Muscle layer of colon (tissue), 2 donors: ENCODE data around the gene ATP5F1E.

Source experiments
- H3K27ac ChIP-seq: one replicate; pipeline ENCODE4 v1.7.0; 2013; ENCODE audit warnings: low read depth, mild to moderate bottlenecking, low read length, moderate library complexity
- H3K27me3 ChIP-seq, 2 donors: one replicate each; pipeline ENCODE4 v1.7.0; 2013; ENCODE audit warnings: low read length in 2 of 2, mild to moderate bottlenecking in 2 of 2; ENCODE audit not compliant: insufficient read depth in 2 of 2, control insufficient read depth in 1 of 2
- H3K36me3 ChIP-seq: one replicate; pipeline ENCODE4 v1.7.0; 2013; ENCODE audit warnings: mild to moderate bottlenecking, low read length; ENCODE audit not compliant: insufficient read depth
- H3K4me1 ChIP-seq: one replicate; pipeline ENCODE4 v1.7.0; 2013; ENCODE audit warnings: mild to moderate bottlenecking, low read length; ENCODE audit not compliant: insufficient read depth
- H3K4me3 ChIP-seq, 2 donors: one replicate each; pipeline ENCODE4 v1.7.0; 2013; ENCODE audit warnings: low read length in 2 of 2, low read depth in 1 of 2, mild to moderate bottlenecking in 1 of 2, moderate library complexity in 1 of 2
- H3K9ac ChIP-seq: one replicate; pipeline ENCODE4 v1.7.0; 2013; ENCODE audit warnings: low read length
- H3K9me3 ChIP-seq: one replicate; pipeline ENCODE4 v1.7.0; 2013; ENCODE audit warnings: mild to moderate bottlenecking, low read length
- donor health status: abdominal sarcoma.
- donor health status: Adenocarcinoma of cecum.

ATP5F1E gene

GRCh38 chr20:59032023-59032712 lies at the start of gene ATP5F1E:
TSS of gene ATP5F1E (minus strand) at chr20:59032335. CDS start at chr20:59032251, 84 bp downstream.
- peaks cover 41% of the 10 kb centered on the region for H3K4me1 ChIP-seq
- H3K4me3 ChIP-seq = peak within 1 kb of the TSS; percentile 74 to 93
- H3K36me3 ChIP-seq = peaks cover 47% of the 10 kb centered on the region
- peak within 1 kb of the TSS; percentile 62 for H3K9ac ChIP-seq
- H3K27me3 ChIP-seq = no peaks in the 10 kb centered on the region
- no peaks in the 10 kb centered on the region for H3K9me3 ChIP-seq
- peak within 1 kb of the TSS; percentile 85 for H3K27ac ChIP-seq

- Histone ChIP-seq H3K36me3 (no peaks in the 10 kb centered on the region), H3K27ac (no peak overlapping the region), H3K9me3 (no peaks in the 10 kb centered on the region), H3K4me1 (no peaks in the 10 kb centered on the region), H3K4me3 (no peak overlapping the region), H3K9ac (no peak overlapping the region), H3K27me3 (peaks cover 0 to 6% of the 10 kb centered on the region in 2 donors)
Measured at GRCh38 chr20:59081036-59081435, 48.9 kb upstream of the ATP5F1E start.

GRCh38 chr20:59078231-59078630 lies 46.1 kb upstream of the ATP5F1E start:
- H3K27ac ChIP-seq = no peak overlapping the region
- H3K9ac ChIP-seq = no peak overlapping the region
- H3K27me3 ChIP-seq = peaks cover 0 to 6% of the 10 kb centered on the region in 2 donors
- no peaks in the 10 kb centered on the region for H3K9me3 ChIP-seq
- H3K4me1 ChIP-seq = no peaks in the 10 kb centered on the region
- no peaks in the 10 kb centered on the region for H3K36me3 ChIP-seq
- no peak overlapping the region for H3K4me3 ChIP-seq

GRCh38 chr20:59077705-59078104 lies 45.6 kb upstream of the ATP5F1E start:
- no peaks in the 10 kb centered on the region for H3K4me1 ChIP-seq
- no peaks in the 10 kb centered on the region for H3K9me3 ChIP-seq
- no peaks in the 10 kb centered on the region for H3K36me3 ChIP-seq
- H3K9ac ChIP-seq = no peak overlapping the region
- no peak overlapping the region for H3K4me3 ChIP-seq
- H3K27ac ChIP-seq = no peak overlapping the region
- peaks cover 0 to 6% of the 10 kb centered on the region in 2 donors for H3K27me3 ChIP-seq

GRCh38 chr20:59075934-59076508 lies 43.9 kb upstream of the ATP5F1E start:
- no peaks in the 10 kb centered on the region for H3K36me3 ChIP-seq
- H3K9me3 ChIP-seq = no peaks in the 10 kb centered on the region
- peaks cover 0 to 6% of the 10 kb centered on the region in 2 donors for H3K27me3 ChIP-seq
- no peak overlapping the region for H3K27ac ChIP-seq
- no peaks in the 10 kb centered on the region for H3K4me1 ChIP-seq
- no peak overlapping the region for H3K4me3 ChIP-seq
- H3K9ac ChIP-seq = no peak overlapping the region

- H3K4me3 ChIP-seq = no peak overlapping the region
- H3K27me3 ChIP-seq = peaks cover 0 to 6% of the 10 kb centered on the region in 2 donors
- no peaks in the 10 kb centered on the region for H3K4me1 ChIP-seq
- no peaks in the 10 kb centered on the region for H3K9me3 ChIP-seq
- no peaks in the 10 kb centered on the region for H3K36me3 ChIP-seq
- H3K9ac ChIP-seq = no peak overlapping the region
- H3K27ac ChIP-seq = no peak overlapping the region
Measured at GRCh38 chr20:59074456-59074855, 42.3 kb upstream of the ATP5F1E start.

- H3K4me3 ChIP-seq = no peak overlapping the region
- H3K36me3 ChIP-seq = no peaks in the 10 kb centered on the region
- no peaks in the 10 kb centered on the region for H3K4me1 ChIP-seq
- H3K27ac ChIP-seq = no peak overlapping the region
- peaks cover 0 to 6% of the 10 kb centered on the region in 2 donors for H3K27me3 ChIP-seq
- H3K9ac ChIP-seq = no peak overlapping the region
- no peaks in the 10 kb centered on the region for H3K9me3 ChIP-seq
Measured at GRCh38 chr20:59073582-59073981, 41.4 kb upstream of the ATP5F1E start.

- no peaks in the 10 kb centered on the region for H3K4me1 ChIP-seq
- no peaks in the 10 kb centered on the region for H3K36me3 ChIP-seq
- H3K9me3 ChIP-seq = no peaks in the 10 kb centered on the region
- H3K9ac ChIP-seq = no peak overlapping the region
- no peak overlapping the region for H3K27ac ChIP-seq
- no peaks in the 10 kb centered on the region for H3K27me3 ChIP-seq
- no peak overlapping the region for H3K4me3 ChIP-seq
Measured at GRCh38 chr20:59071216-59071615, 39.1 kb upstream of the ATP5F1E start.

GRCh38 chr20:59069026-59069425 lies 36.9 kb upstream of the ATP5F1E start:
- H3K36me3 ChIP-seq = no peaks in the 10 kb centered on the region

GRCh38 chr20:59068534-59068933 lies 36.4 kb upstream of the ATP5F1E start:
- no peak overlapping the region for H3K9ac ChIP-seq
- H3K36me3 ChIP-seq = no peaks in the 10 kb centered on the region
- H3K27ac ChIP-seq = no peak overlapping the region
- H3K4me1 ChIP-seq = peaks cover 8% of the 10 kb centered on the region
- no peak overlapping the region for H3K4me3 ChIP-seq
- H3K27me3 ChIP-seq = no peaks in the 10 kb centered on the region
- H3K9me3 ChIP-seq = no peaks in the 10 kb centered on the region

More at GRCh38 chr20:59069026-59069425, 36.9 kb upstream of the ATP5F1E start:
- no peak overlapping the region for H3K9ac ChIP-seq
- no peaks in the 10 kb centered on the region for H3K9me3 ChIP-seq
- peaks cover 5% of the 10 kb centered on the region for H3K4me1 ChIP-seq
- H3K27ac ChIP-seq = no peak overlapping the region
- no peak overlapping the region for H3K4me3 ChIP-seq
- H3K27me3 ChIP-seq = no peaks in the 10 kb centered on the region

- Histone ChIP-seq H3K27ac (peak overlapping the region; percentile 36), H3K9me3 (no peaks in the 10 kb centered on the region), H3K9ac (peak overlapping the region; percentile 19), H3K4me3 (peak overlapping the region in 1 of 2 donors; percentile 19), H3K36me3 (no peaks in the 10 kb centered on the region), H3K27me3 (no peaks in the 10 kb centered on the region), H3K4me1 (peaks cover 13% of the 10 kb centered on the region)
Measured at GRCh38 chr20:59064214-59064722, 32.1 kb upstream of the ATP5F1E start.
